ENCODE data around the gene ADAMTS9.

- TF ChIP-seq ZNF274 (IDR thresholded peaks at IDR 0.05; ENCODE audit: low read depth, low read length) (no peak), SUZ12 (IDR thresholded peaks at IDR 0.05; ENCODE audit: extremely low read depth, insufficient read depth, insufficient read length) (no peak), YY1 (IDR thresholded peaks at IDR 0.05; ENCODE audit: insufficient read depth, insufficient read length) (no peak)
Observed at GRCh38 chr3:64681827-64682226, 6.0 kb downstream of the ADAMTS9 start.
